Osteoblast (primary cell): Measurements from ENCODE around the gene MSH3. TPM values are rescaled to one million over a fixed set of nuclear protein-coding genes. Genes with fewer than 3 reads are reported as not detected.

Experiments used
- DNase-seq: peaks from one replicate; pipeline ENCODE4 v3.0.0; 2011; ENCODE audit warnings: low spot score, mixed read lengths; ENCODE audit not compliant: insufficient read length; ENCODE audit errors: missing footprints
- H2AFZ ChIP-seq: 2 replicates; pipeline ENCODE4 v1.6.0; 2011; ENCODE audit warnings: mild to moderate bottlenecking, low read length
- H3K27ac ChIP-seq: 2 replicates; pipeline ENCODE4 v1.5.1; 2011; ENCODE audit warnings: mild to moderate bottlenecking, low read depth, low read length, moderate library complexity
- H3K27me3 ChIP-seq: 2 replicates; pipeline ENCODE4 v1.6.0; 2012; ENCODE audit warnings: mild to moderate bottlenecking, control low read depth, inconsistent platforms, low read length, moderate library complexity; ENCODE audit not compliant: insufficient read depth
- H3K36me3 ChIP-seq: 2 replicates; pipeline ENCODE4 v1.5.1; 2011; ENCODE audit warnings: mild to moderate bottlenecking, low read length, control low read depth, moderate library complexity; ENCODE audit not compliant: insufficient read depth
- H3K4me1 ChIP-seq: 2 replicates; pipeline ENCODE4 v1.5.1; 2011; ENCODE audit warnings: mild to moderate bottlenecking, low read length, control low read depth, moderate library complexity; ENCODE audit not compliant: insufficient read depth
- H3K4me2 ChIP-seq: 2 replicates; pipeline ENCODE4 v1.6.0; 2011; ENCODE audit warnings: mild to moderate bottlenecking, low read length; ENCODE audit not compliant: insufficient read depth
- H3K4me3 ChIP-seq: fragments of 200-600 bp; sonication (generic); 3 replicates; pipeline ENCODE4 v1.5.1; 2012; ENCODE audit warnings: mild to moderate bottlenecking, low read length, inconsistent platforms; ENCODE audit not compliant: insufficient read depth
- H3K79me2 ChIP-seq: 2 replicates; pipeline ENCODE4 v1.6.0; 2012; ENCODE audit warnings: mild to moderate bottlenecking, low read length, control low read depth, inconsistent platforms; ENCODE audit not compliant: insufficient read depth
- H3K9me3 ChIP-seq: 2 replicates; pipeline ENCODE4 v1.5.1; 2011; ENCODE audit warnings: low read depth, low read length, control low read depth
- H4K20me1 ChIP-seq: 2 replicates; pipeline ENCODE4 v1.6.0; 2012; ENCODE audit warnings: mild to moderate bottlenecking, low read length, control low read depth; ENCODE audit not compliant: insufficient read depth
- CTCF ChIP-seq: IDR thresholded peaks from 2 replicates; pipeline ENCODE4 v1.5.1; 2011; ENCODE audit warnings: mild to moderate bottlenecking, low read depth, low read length, moderate library complexity; ENCODE audit errors: extremely low read depth
- total RNA-seq: library from RNA; depleted of rRNA; stranded (reverse); fragments of >200 nt; gene quantifications from 2 replicates; pipeline ENCODE4 v1.2.3, GENCODE V29; 2012

MSH3 gene
- total RNA-seq, 1 donor, result 21.7 TPM

GRCh38 chr5:80865551-80865950, 211.1 kb downstream of the MSH3 start:
- Histone ChIP-seq H3K27ac (no peak overlapping the region), H3K4me2 (no peak overlapping the region), H4K20me1 (no peaks in the 10 kb centered on the region), H3K4me3 (no peak overlapping the region), H3K4me1 (peaks cover 5% of the 10 kb centered on the region), H2AFZ (no peak overlapping the region), H3K79me2 (no peaks in the 10 kb centered on the region), H3K9me3 (no peaks in the 10 kb centered on the region), H3K36me3 (peaks cover 5% of the 10 kb centered on the region), H3K27me3 (no peaks in the 10 kb centered on the region)
- no peak for TF ChIP-seq CTCF
- no peak for DNase-seq

- no peak for TF ChIP-seq CTCF
- Histone ChIP-seq H3K36me3 (peaks cover 5% of the 10 kb centered on the region), H3K79me2 (no peaks in the 10 kb centered on the region)
These were observed 211.9 kb downstream of the MSH3 start for GRCh38 chr5:80866371-80866770.

GRCh38 chr5:80867233-80867632, 212.8 kb downstream of the MSH3 start:
- DNase-seq, result no peak
- no peaks in the 10 kb centered on the region for H4K20me1 ChIP-seq
- no peaks in the 10 kb centered on the region for H3K4me1 ChIP-seq
- TF ChIP-seq CTCF, result no peak
- H3K79me2 ChIP-seq, result no peaks in the 10 kb centered on the region
- no peaks in the 10 kb centered on the region for H3K9me3 ChIP-seq
- no peak overlapping the region for H3K4me3 ChIP-seq
- no peak overlapping the region for H3K4me2 ChIP-seq
- H3K27ac ChIP-seq, result no peak overlapping the region
- H2AFZ ChIP-seq, result no peak overlapping the region
- H3K27me3 ChIP-seq, result no peaks in the 10 kb centered on the region
- peaks cover 5% of the 10 kb centered on the region for H3K36me3 ChIP-seq

More at GRCh38 chr5:80866371-80866770, 211.9 kb downstream of the MSH3 start:
- Histone ChIP-seq H3K27ac (no peak overlapping the region), H4K20me1 (no peaks in the 10 kb centered on the region), H2AFZ (no peak overlapping the region), H3K9me3 (no peaks in the 10 kb centered on the region), H3K27me3 (no peaks in the 10 kb centered on the region), H3K4me2 (no peak overlapping the region), H3K4me3 (no peak overlapping the region), H3K4me1 (peaks cover under 1% of the 10 kb centered on the region)
- no peak for DNase-seq

GRCh38 chr5:80870442-80870841, 216.0 kb downstream of the MSH3 start:
- Histone ChIP-seq H2AFZ (no peak overlapping the region), H3K79me2 (no peaks in the 10 kb centered on the region), H3K27ac (no peak overlapping the region), H3K4me1 (no peaks in the 10 kb centered on the region), H3K36me3 (peaks cover 12% of the 10 kb centered on the region), H3K4me3 (no peak overlapping the region), H3K4me2 (no peak overlapping the region), H4K20me1 (no peaks in the 10 kb centered on the region), H3K27me3 (no peaks in the 10 kb centered on the region), H3K9me3 (no peaks in the 10 kb centered on the region)
- DNase-seq, result no peak
- no peak for TF ChIP-seq CTCF
